Keratinocyte (primary cell): Measurements from ENCODE around the gene WASHC2C. TPM values are rescaled to one million over a fixed set of nuclear protein-coding genes. Genes with fewer than 3 reads are reported as not detected.
A peak's percentile ranks its signal among the peaks of the same experiment; 100 is the strongest.
"Not testable (repeated sequence)": the region's sequence is repeated elsewhere in the genome, so short reads cannot be mapped to it uniquely, and the experiment has no call there.

Source experiments
- DNase-seq: peaks from one replicate; pipeline ENCODE4 v3.0.0-alpha.2; 2011; ENCODE audit warnings: low read depth, missing footprints, low spot score
- FAIRE-seq: peaks from 2 replicates; lab custom pipeline; 2011; peaks lifted over from hg19 to GRCh38; lab: Jason Lieb, UNC
- H2AFZ ChIP-seq: 2 replicates; pipeline ENCODE4 v1.6.0; 2012; ENCODE audit warnings: low read length, control low read depth, inconsistent platforms; ENCODE audit not compliant: control insufficient read depth
- H3K27ac ChIP-seq: 2 replicates; pipeline ENCODE4 v1.5.1; 2011; ENCODE audit warnings: low read length; ENCODE audit not compliant: control insufficient read depth, insufficient read depth
- H3K27me3 ChIP-seq: 3 replicates; pipeline ENCODE4 v1.6.0; 2011; ENCODE audit warnings: low read length; ENCODE audit not compliant: control insufficient read depth, insufficient read depth; ENCODE audit errors: extremely low read depth
- H3K36me3 ChIP-seq, 2 experiments: 2 replicates in 1 of 2; 3 replicates in 1 of 2; pipeline ENCODE4 v1.5.1; 2011; ENCODE audit warnings: low read length in 2 of 2, mild to moderate bottlenecking in 1 of 2; ENCODE audit not compliant: control insufficient read depth in 2 of 2, insufficient read depth in 2 of 2; ENCODE audit errors: extremely low read depth in 1 of 2
- H3K4me1 ChIP-seq: 3 replicates; pipeline ENCODE4 v1.5.1; 2011; ENCODE audit warnings: low read length; ENCODE audit not compliant: control insufficient read depth, insufficient read depth; ENCODE audit errors: extremely low read depth
- H3K4me2 ChIP-seq: 3 replicates; pipeline ENCODE4 v1.6.0; 2011; ENCODE audit warnings: low read depth, low read length; ENCODE audit not compliant: control insufficient read depth, insufficient read depth; ENCODE audit errors: extremely low read depth
- H3K4me3 ChIP-seq, 3 experiments: fragments of 200-600 bp in 1 of 3; sonication (generic) in 1 of 3; 2 replicates in 2 of 3; 3 replicates in 1 of 3; pipeline ENCODE4 v1.5.1; 2011 to 2016; ENCODE audit warnings: low read length in 3 of 3, mild to moderate bottlenecking in 3 of 3, control low read depth in 2 of 3, inconsistent platforms in 1 of 3, low read depth in 1 of 3, mixed read lengths in 1 of 3, mixed run types in 1 of 3, moderate library complexity in 1 of 3; ENCODE audit not compliant: control insufficient read depth in 2 of 3, insufficient read depth in 2 of 3; ENCODE audit errors: extremely low read depth in 1 of 3
- H3K79me2 ChIP-seq: 2 replicates; pipeline ENCODE4 v1.6.0; 2012; ENCODE audit warnings: low read length; ENCODE audit not compliant: control insufficient read depth, insufficient read depth
- H3K9ac ChIP-seq: 3 replicates; pipeline ENCODE4 v1.6.0; 2011; ENCODE audit warnings: low read length; ENCODE audit not compliant: control insufficient read depth, insufficient read depth; ENCODE audit errors: extremely low read depth
- H3K9me1 ChIP-seq: 3 replicates; pipeline ENCODE4 v1.6.0; 2011; ENCODE audit warnings: low read length; ENCODE audit not compliant: control insufficient read depth, insufficient read depth; ENCODE audit errors: extremely low read depth
- H3K9me3 ChIP-seq: 2 replicates; pipeline ENCODE4 v1.5.1; 2012; ENCODE audit warnings: low read depth, low read length; ENCODE audit not compliant: control insufficient read depth
- H4K20me1 ChIP-seq: 3 replicates; pipeline ENCODE4 v1.6.0; 2011; ENCODE audit warnings: low read length; ENCODE audit not compliant: control insufficient read depth, insufficient read depth; ENCODE audit errors: extremely low read depth
- dilution Hi-C: fragments of 300-500 bp; cut with MboI; formaldehyde crosslinking; loops from one replicate; pipeline ENCODE4 v1.7.0; 2020; ENCODE audit warnings: low sequenced_read_pairs; ENCODE audit not compliant: extremely low pct_ligation_motif_present
- polyA plus RNA-seq, 5 experiments: library from polyadenylated mRNA; depleted of rRNA in 3 of 5; stranded (reverse) in 3 of 5; stranded (forward) in 1 of 5; unstranded in 1 of 5; fragments of >200 nt; gene quantifications; 1 replicate in 1 of 5; 2 replicates in 3 of 5; 3 replicates in 1 of 5; pipeline versions ENCODE4 v1.2.1 to v1.2.3, GENCODE V29; 2011 to 2012; ENCODE audit warnings: missing spikeins in 2 of 5, low read depth in 1 of 5, low replicate concordance in 1 of 5

The WASHC2C gene
- polyA plus RNA-seq, 1 donor (not counting 4 experiments of a cell fraction or from before 2014, with no cell fraction given): 32.7 TPM

- H3K9me3 ChIP-seq, dilution Hi-C loops: not testable (repeated sequence)
Measured at GRCh38 chr10:45787212-45787741, 60.2 kb downstream of the WASHC2C start.

GRCh38 chr10:45789991-45790390 is 62.9 kb downstream of the WASHC2C start:
- H3K9me3 ChIP-seq, H2AFZ ChIP-seq, H3K4me3 ChIP-seq, H3K9ac ChIP-seq, H3K27me3 ChIP-seq, H3K27ac ChIP-seq, H3K9me1 ChIP-seq, H3K79me2 ChIP-seq, H3K36me3 ChIP-seq, H3K4me1 ChIP-seq, H4K20me1 ChIP-seq, FAIRE-seq, dilution Hi-C loops, H3K4me2 ChIP-seq, DNase-seq: not testable (repeated sequence)

More at GRCh38 chr10:45787212-45787741, 60.2 kb downstream of the WASHC2C start:
- not testable (repeated sequence) for H3K9me1 ChIP-seq, H3K4me1 ChIP-seq, H3K27ac ChIP-seq, H3K36me3 ChIP-seq, H3K4me2 ChIP-seq, H3K9ac ChIP-seq, H2AFZ ChIP-seq, H4K20me1 ChIP-seq, FAIRE-seq, H3K79me2 ChIP-seq, H3K27me3 ChIP-seq, DNase-seq, H3K4me3 ChIP-seq

GRCh38 chr10:45790694-45791426 is 63.8 kb downstream of the WASHC2C start:
- H2AFZ ChIP-seq, H3K36me3 ChIP-seq, H3K9ac ChIP-seq, H3K27me3 ChIP-seq, H3K27ac ChIP-seq, dilution Hi-C loops, H3K4me3 ChIP-seq, H3K4me2 ChIP-seq, H3K4me1 ChIP-seq, H3K79me2 ChIP-seq, H3K9me3 ChIP-seq, H4K20me1 ChIP-seq, H3K9me1 ChIP-seq, FAIRE-seq: not testable (repeated sequence)
- peak; percentile 56 for DNase-seq

- H3K4me1 ChIP-seq, H2AFZ ChIP-seq, H3K4me2 ChIP-seq, dilution Hi-C loops, H3K4me3 ChIP-seq, H3K9me1 ChIP-seq, H3K9ac ChIP-seq, H4K20me1 ChIP-seq, H3K36me3 ChIP-seq, H3K27ac ChIP-seq, H3K27me3 ChIP-seq, DNase-seq, H3K79me2 ChIP-seq, FAIRE-seq, H3K9me3 ChIP-seq: not testable (repeated sequence)
Measured at GRCh38 chr10:45794761-45795160, 67.7 kb downstream of the WASHC2C start.
